MG63 (cell line): ENCODE results near the gene SPN. TPM values are rescaled to one million over a fixed set of nuclear protein-coding genes. Genes with fewer than 3 reads are reported as not detected.
"Not testable (repeated sequence)": the region's sequence is repeated elsewhere in the genome, so short reads cannot be mapped to it uniquely, and the experiment has no call there.

Experiments
- DNase-seq: peaks from one replicate; pipeline ENCODE4 v3.0.0-alpha.2; 2020
- H3K27me3 ChIP-seq: fragments of 250-450 bp; sonication (Bioruptor Pico); 2 replicates; pipeline ENCODE4 v1.5.1; 2020; ENCODE audit warnings: mild to moderate bottlenecking, moderate library complexity
- H3K36me3 ChIP-seq: fragments of 250-450 bp; sonication (Bioruptor Pico); 2 replicates; pipeline ENCODE4 v1.5.1; 2020; ENCODE audit warnings: mild to moderate bottlenecking, moderate library complexity
- H3K4me3 ChIP-seq: fragments of 250-450 bp; sonication (Bioruptor Pico); 2 replicates; pipeline ENCODE4 v1.5.1; 2020; ENCODE audit warnings: mild to moderate bottlenecking, moderate library complexity
- H3K9me3 ChIP-seq: fragments of 250-450 bp; sonication (Bioruptor Pico); 2 replicates; pipeline ENCODE4 v1.5.1; 2020; ENCODE audit warnings: mild to moderate bottlenecking, moderate library complexity
- total RNA-seq: library from RNA; depleted of rRNA; stranded (reverse); fragments of >200 nt; shearing (Covaris generic); gene quantifications from 2 replicates; pipeline ENCODE4 v1.2.3, GENCODE V29; 2014; ENCODE audit warnings: low replicate concordance

SPN gene
- total RNA-seq, 1 experiment from 2014 or later, result not detected

- DNase-seq, result no peak
- Histone ChIP-seq H3K9me3 (no peaks in the 10 kb centered on the region), H3K4me3 (no peak overlapping the region), H3K27me3 (no peaks in the 10 kb centered on the region), H3K36me3 (no peaks in the 10 kb centered on the region)
Measured at GRCh38 chr16:29643596-29643995, 19.5 kb upstream of the SPN start.

- no peaks in the 10 kb centered on the region for H3K27me3 ChIP-seq
- no peaks in the 10 kb centered on the region for H3K9me3 ChIP-seq
- H3K36me3 ChIP-seq, result no peaks in the 10 kb centered on the region
- no peak for DNase-seq
- H3K4me3 ChIP-seq, result no peak overlapping the region
Measured at GRCh38 chr16:29644338-29644857, 18.6 kb upstream of the SPN start.

- DNase-seq, result no peak
- no peaks in the 10 kb centered on the region for H3K27me3 ChIP-seq
- H3K4me3 ChIP-seq, result no peak overlapping the region
- no peaks in the 10 kb centered on the region for H3K9me3 ChIP-seq
- H3K36me3 ChIP-seq, result no peaks in the 10 kb centered on the region
Measured at GRCh38 chr16:29644973-29645693, 17.9 kb upstream of the SPN start.

- DNase-seq, result no peak
- H3K36me3 ChIP-seq, result no peaks in the 10 kb centered on the region
Measured at GRCh38 chr16:29645694-29646187, 17.3 kb upstream of the SPN start.

GRCh38 chr16:29646947-29647346 lies 16.1 kb upstream of the SPN start:
- no peak overlapping the region for H3K4me3 ChIP-seq
- H3K36me3 ChIP-seq, result no peaks in the 10 kb centered on the region
- H3K27me3 ChIP-seq, result no peaks in the 10 kb centered on the region
- H3K9me3 ChIP-seq, result no peaks in the 10 kb centered on the region
- DNase-seq, result no peak

More at GRCh38 chr16:29645694-29646187, 17.3 kb upstream of the SPN start:
- no peak overlapping the region for H3K4me3 ChIP-seq
- no peaks in the 10 kb centered on the region for H3K9me3 ChIP-seq
- no peaks in the 10 kb centered on the region for H3K27me3 ChIP-seq

- no peak for DNase-seq
- Histone ChIP-seq H3K4me3 (no peak overlapping the region), H3K27me3 (no peaks in the 10 kb centered on the region), H3K36me3 (no peaks in the 10 kb centered on the region), H3K9me3 (no peaks in the 10 kb centered on the region)
Measured at GRCh38 chr16:29649588-29650494, 13.2 kb upstream of the SPN start.

- H3K36me3 ChIP-seq, result no peaks in the 10 kb centered on the region
- no peaks in the 10 kb centered on the region for H3K27me3 ChIP-seq
- DNase-seq, result no peak
- no peaks in the 10 kb centered on the region for H3K9me3 ChIP-seq
- H3K4me3 ChIP-seq, result no peak overlapping the region
Measured at GRCh38 chr16:29650771-29651170, 12.3 kb upstream of the SPN start.

GRCh38 chr16:29651774-29652349 lies 11.2 kb upstream of the SPN start:
- Histone ChIP-seq H3K36me3 (no peaks in the 10 kb centered on the region), H3K4me3 (no peak overlapping the region), H3K9me3 (no peaks in the 10 kb centered on the region), H3K27me3 (no peaks in the 10 kb centered on the region)
- DNase-seq, result no peak

GRCh38 chr16:29653471-29653870 lies 9.6 kb upstream of the SPN start:
- Histone ChIP-seq H3K36me3 (no peaks in the 10 kb centered on the region), H3K9me3 (no peaks in the 10 kb centered on the region), H3K27me3 (no peaks in the 10 kb centered on the region), H3K4me3 (no peak overlapping the region)
- DNase-seq, result no peak

GRCh38 chr16:29653890-29654289 lies 9.2 kb upstream of the SPN start:
- not testable (repeated sequence) for H3K36me3 ChIP-seq, DNase-seq, H3K9me3 ChIP-seq, H3K27me3 ChIP-seq, H3K4me3 ChIP-seq

GRCh38 chr16:29656688-29657523 lies 6.1 kb upstream of the SPN start:
- H3K27me3 ChIP-seq, result no peaks in the 10 kb centered on the region
- DNase-seq, result no peak
- H3K9me3 ChIP-seq, result no peaks in the 10 kb centered on the region
- no peak overlapping the region for H3K4me3 ChIP-seq
- no peaks in the 10 kb centered on the region for H3K36me3 ChIP-seq

GRCh38 chr16:29658705-29659104 lies 4.3 kb upstream of the SPN start:
- Histone ChIP-seq H3K36me3 (no peaks in the 10 kb centered on the region), H3K4me3 (no peak overlapping the region), H3K9me3 (no peaks in the 10 kb centered on the region), H3K27me3 (no peaks in the 10 kb centered on the region)
- DNase-seq, result no peak

- H3K27me3 ChIP-seq, result no peaks in the 10 kb centered on the region
- DNase-seq, result no peak
- H3K9me3 ChIP-seq, result no peaks in the 10 kb centered on the region
- H3K4me3 ChIP-seq, result no peak overlapping the region
- no peaks in the 10 kb centered on the region for H3K36me3 ChIP-seq
Measured at GRCh38 chr16:29662000-29662728, 883 bp upstream of the SPN start.

- no peaks in the 10 kb centered on the region for H3K9me3 ChIP-seq
- no peak for DNase-seq
- H3K4me3 ChIP-seq, result no peak overlapping the region
- H3K36me3 ChIP-seq, result no peaks in the 10 kb centered on the region
- no peaks in the 10 kb centered on the region for H3K27me3 ChIP-seq
Measured at GRCh38 chr16:29662729-29663015, 375 bp upstream of the SPN start.

- H3K4me3 ChIP-seq, result no peak overlapping the region
- no peaks in the 10 kb centered on the region for H3K27me3 ChIP-seq
- no peaks in the 10 kb centered on the region for H3K9me3 ChIP-seq
- DNase-seq, result no peak
- H3K36me3 ChIP-seq, result no peaks in the 10 kb centered on the region
Measured at GRCh38 chr16:29663807-29664090, 702 bp downstream of the SPN start.
